Caco-2 (cell line): ENCODE data around the gene AFG3L2. TPM values are rescaled to one million over a fixed set of nuclear protein-coding genes. Genes with fewer than 3 reads are reported as not detected.
A peak's percentile ranks its signal among the peaks of the same experiment; 100 is the strongest.

Source experiments
- BruUV-seq: library from RNA; stranded (reverse); fragments of 400-500 nt; replicated peaks from 2 replicates; lab custom pipeline; 2021; lab: Mats Ljungman, UMichigan
- CTCF ChIA-PET: fragments of 300-600 bp; sonication (Branson Sonifier 250); formaldehyde crosslinking; loops from one replicate; lab custom pipeline; 2022; ENCODE audit warnings: antibody characterized with exemption; lab: Charles Lee
- POLR2A ChIA-PET: fragments of 300-600 bp; sonication (Branson Sonifier 250); formaldehyde crosslinking; loops from one replicate; lab custom pipeline; 2022; ENCODE audit warnings: antibody characterized with exemption; lab: Charles Lee
- DNase-seq, 2 experiments: peaks; one replicate each; pipeline versions ENCODE4 v3.0.0 to v3.0.0-alpha.2; 2020 to 2022
- H3K27me3 ChIP-seq: replicated peaks from 2 replicates; pipeline ENCODE4 v1.6.0; 2011; ENCODE audit warnings: low read length; ENCODE audit not compliant: control insufficient read depth, insufficient read depth
- H3K36me3 ChIP-seq: 2 replicates; pipeline ENCODE4 v1.5.1; 2011; ENCODE audit warnings: low read length; ENCODE audit not compliant: control insufficient read depth, insufficient read depth
- H3K4me1 ChIP-seq: fragments of 250-450 bp; sonication (Bioruptor Pico); 2 replicates; pipeline ENCODE4 v1.5.1; 2020; ENCODE audit warnings: mild to moderate bottlenecking
- H3K4me3 ChIP-seq: 2 replicates; pipeline ENCODE4 v1.5.1; 2011; ENCODE audit warnings: low read depth, mild to moderate bottlenecking, control low read depth, low read length
- H3K9me3 ChIP-seq: fragments of 250-450 bp; sonication (Bioruptor Pico); 2 replicates; pipeline ENCODE4 v1.5.1; 2020; ENCODE audit warnings: mild to moderate bottlenecking, moderate library complexity
- H3K27ac Mint-ChIP-seq: one replicate; pipeline ENCODE4 v1.8.0; 2022; ENCODE audit warnings: mixed read lengths; ENCODE audit not compliant: unreplicated experiment
- H3K27me3 Mint-ChIP-seq: one replicate; pipeline ENCODE4 v1.8.0; 2022; ENCODE audit warnings: mixed read lengths; ENCODE audit not compliant: insufficient read depth, unreplicated experiment
- H3K36me3 Mint-ChIP-seq: one replicate; pipeline ENCODE4 v1.8.0; 2022; ENCODE audit warnings: mild to moderate bottlenecking, mixed read lengths; ENCODE audit not compliant: insufficient read depth, unreplicated experiment
- H3K4me1 Mint-ChIP-seq: one replicate; pipeline ENCODE4 v1.8.0; 2022; ENCODE audit warnings: low read depth, mixed read lengths; ENCODE audit not compliant: unreplicated experiment
- H3K4me3 Mint-ChIP-seq: one replicate; pipeline ENCODE4 v1.8.0; 2022; ENCODE audit warnings: mild to moderate bottlenecking, moderate library complexity, mixed read lengths; ENCODE audit not compliant: unreplicated experiment
- H3K9me3 Mint-ChIP-seq: one replicate; pipeline ENCODE4 v1.8.0; 2022; ENCODE audit warnings: mixed read lengths; ENCODE audit not compliant: unreplicated experiment
- intact Hi-C: fragments of 100-400 bp; cut with micrococcal nuclease; formaldehyde crosslinking; loops from one replicate; pipeline ENCODE4 v1.10.0; 2022; ENCODE audit not compliant: unreplicated experiment
- total RNA-seq: library from RNA; stranded (reverse); gene quantifications from 2 replicates; pipeline ENCODE4 v1.2.3, GENCODE V29; 2022
- TF ChIP-seq, protein P1 (sequence below), 2 experiments: fragments of 200-600 bp in 1 of 2; IDR thresholded peaks; 1 replicate in 1 of 2; 2 replicates in 1 of 2; pipeline versions ENCODE4 v1.5.1 to v1.8.0; 2011 to 2022; ENCODE audit warnings: antibody characterized with exemption in 1 of 2, control low read depth in 1 of 2, inconsistent platforms in 1 of 2, low read depth in 1 of 2, low read length in 1 of 2, mild to moderate bottlenecking in 1 of 2, moderate library complexity in 1 of 2; ENCODE audit not compliant: insufficient read depth in 1 of 2, severe bottlenecking in 1 of 2, unreplicated experiment in 1 of 2

Gene AFG3L2
- total RNA-seq, 1 experiment from 2014 or later: 72.0 TPM

GRCh38 chr18:12334863-12335262 is 42.2 kb downstream of the AFG3L2 start:
- Mint-ChIP-seq H3K27me3 (no peaks in the 10 kb centered on the region), H3K27ac (no peak overlapping the region), H3K36me3 (peaks cover 58% of the 10 kb centered on the region), H3K9me3 (no peaks in the 10 kb centered on the region), H3K4me1 (peaks cover 37% of the 10 kb centered on the region), H3K4me3 (no peak overlapping the region)
- ChIA-PET CTCF (interaction anchor here (0.6 to 0.7 kb wide), 2 partner anchors 14 to 136 kb away, joined by 3 to 4 read pairs; no protein-coding TSS in a partner anchor), POLR2A (interaction anchor here (1.3 kb wide), 1 partner anchor 42 kb away, joined by 3 read pairs; the partner anchor contains the start of gene AFG3L2)
- Histone ChIP-seq H3K27me3 (no peaks in the 10 kb centered on the region), H3K9me3 (no peaks in the 10 kb centered on the region), H3K4me1 (peaks cover 46% of the 10 kb centered on the region), H3K4me3 (no peak overlapping the region), H3K36me3 (no peaks in the 10 kb centered on the region; the same call in 1 of the 2 replicates)
- TF ChIP-seq, protein P1, sequence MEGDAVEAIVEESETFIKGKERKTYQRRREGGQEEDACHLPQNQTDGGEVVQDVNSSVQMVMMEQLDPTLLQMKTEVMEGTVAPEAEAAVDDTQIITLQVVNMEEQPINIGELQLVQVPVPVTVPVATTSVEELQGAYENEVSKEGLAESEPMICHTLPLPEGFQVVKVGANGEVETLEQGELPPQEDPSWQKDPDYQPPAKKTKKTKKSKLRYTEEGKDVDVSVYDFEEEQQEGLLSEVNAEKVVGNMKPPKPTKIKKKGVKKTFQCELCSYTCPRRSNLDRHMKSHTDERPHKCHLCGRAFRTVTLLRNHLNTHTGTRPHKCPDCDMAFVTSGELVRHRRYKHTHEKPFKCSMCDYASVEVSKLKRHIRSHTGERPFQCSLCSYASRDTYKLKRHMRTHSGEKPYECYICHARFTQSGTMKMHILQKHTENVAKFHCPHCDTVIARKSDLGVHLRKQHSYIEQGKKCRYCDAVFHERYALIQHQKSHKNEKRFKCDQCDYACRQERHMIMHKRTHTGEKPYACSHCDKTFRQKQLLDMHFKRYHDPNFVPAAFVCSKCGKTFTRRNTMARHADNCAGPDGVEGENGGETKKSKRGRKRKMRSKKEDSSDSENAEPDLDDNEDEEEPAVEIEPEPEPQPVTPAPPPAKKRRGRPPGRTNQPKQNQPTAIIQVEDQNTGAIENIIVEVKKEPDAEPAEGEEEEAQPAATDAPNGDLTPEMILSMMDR (IDR thresholded peaks at IDR 0.05; ENCODE audit: insufficient read depth in 1 of 2, low read depth in 1 of 2, low read length in 1 of 2, severe bottlenecking in 1 of 2, unreplicated experiment in 1 of 2): no peak
- intact Hi-C loops: no loop called here
- no TSS peak for BruUV-seq
- DNase-seq: no peak

GRCh38 chr18:12334366-12334808 is 42.6 kb downstream of the AFG3L2 start:
- TF ChIP-seq, protein P1 (IDR thresholded peaks at IDR 0.05; ENCODE audit: insufficient read depth in 1 of 2, low read depth in 1 of 2, low read length in 1 of 2, severe bottlenecking in 1 of 2, unreplicated experiment in 1 of 2): no peak
- Mint-ChIP-seq H3K4me1 (peaks cover 37% of the 10 kb centered on the region), H3K27me3 (no peaks in the 10 kb centered on the region), H3K36me3 (peaks cover 62% of the 10 kb centered on the region), H3K9me3 (no peaks in the 10 kb centered on the region), H3K4me3 (no peak overlapping the region), H3K27ac (no peak overlapping the region)
- Histone ChIP-seq H3K36me3 (no peaks in the 10 kb centered on the region; the same call in 1 of the 2 replicates), H3K4me3 (no peak overlapping the region), H3K4me1 (peaks cover 46% of the 10 kb centered on the region), H3K9me3 (no peaks in the 10 kb centered on the region), H3K27me3 (no peaks in the 10 kb centered on the region)
- intact Hi-C loops: no loop called here
- DNase-seq: no peak
- ChIA-PET CTCF (interaction anchor here (0.7 kb wide), 1 partner anchor 136 kb away, joined by 4 read pairs; no protein-coding TSS in a partner anchor), POLR2A (interaction anchor here (1.3 kb wide), 1 partner anchor 43 kb away, joined by 3 read pairs; the partner anchor contains the start of gene AFG3L2)
- no TSS peak for BruUV-seq

GRCh38 chr18:12333506-12334290 is 43.3 kb downstream of the AFG3L2 start:
- Mint-ChIP-seq H3K27me3 (no peaks in the 10 kb centered on the region), H3K36me3 (peaks cover 65% of the 10 kb centered on the region), H3K4me1 (peaks cover 37% of the 10 kb centered on the region), H3K9me3 (no peaks in the 10 kb centered on the region), H3K27ac (no peak overlapping the region), H3K4me3 (no peak overlapping the region)
- ChIA-PET POLR2A (interaction anchor here (0.7 kb wide), 1 partner anchor 74 kb away, joined by 3 read pairs; the partner anchor contains the start of gene PRELID3A), CTCF (no interaction called here)
- Histone ChIP-seq H3K27me3 (no peaks in the 10 kb centered on the region), H3K4me3 (no peak overlapping the region), H3K4me1 (peaks cover 43% of the 10 kb centered on the region), H3K9me3 (no peaks in the 10 kb centered on the region), H3K36me3 (no peaks in the 10 kb centered on the region; the same call in 1 of the 2 replicates)
- BruUV-seq: no TSS peak
- intact Hi-C loops: no loop called here
- peak in 1 of 2 experiments; percentile 34 for DNase-seq
- TF ChIP-seq, protein P1 (IDR thresholded peaks at IDR 0.05; ENCODE audit: insufficient read depth in 1 of 2, low read depth in 1 of 2, low read length in 1 of 2, severe bottlenecking in 1 of 2, unreplicated experiment in 1 of 2): no peak
